ENCODE data around the gene PRDM10.
"Not testable (repeated sequence)": the region's sequence is repeated elsewhere in the genome, so short reads cannot be mapped to it uniquely, and the experiment has no call there.

- TF ChIP-seq FOXK2 (IDR thresholded peaks at IDR 0.05); STAT3 (IDR thresholded peaks at IDR 0.05; ENCODE audit: low read depth, low read length); REST (IDR thresholded peaks at IDR 0.05; ENCODE audit: low read depth, low read length); CTCF (IDR thresholded peaks at IDR 0.05 in 2 of 3, conservative IDR thresholded peaks at IDR 0.05 in 1 of 3; ENCODE audit: control insufficient read depth in 2 of 3, extremely low read depth in 1 of 3, insufficient read depth in 1 of 3, low read depth in 3 of 3, low read length in 3 of 3); EZH2 (IDR thresholded peaks at IDR 0.05; ENCODE audit: borderline replicate concordance, control insufficient read depth, low read depth, low read length); TAF1 (IDR thresholded peaks at IDR 0.05; ENCODE audit: borderline replicate concordance, low read depth, low read length); MEF2A (IDR thresholded peaks at IDR 0.05; ENCODE audit: insufficient read depth, low read depth, low read length); POLR2A (IDR thresholded peaks at IDR 0.05; ENCODE audit: low read depth, low read length); USF1 (IDR thresholded peaks at IDR 0.05; ENCODE audit: borderline replicate concordance, extremely low read length, insufficient read depth, low read depth, low read length); SMARCA5 (IDR thresholded peaks at IDR 0.05); PBX3 (IDR thresholded peaks at IDR 0.05; ENCODE audit: insufficient replicate concordance, low read depth, low read length); USF2 (IDR thresholded peaks at IDR 0.05; ENCODE audit: borderline replicate concordance, low read depth, low read length): not testable (repeated sequence)
These were observed 134.0 kb downstream of the PRDM10 start for GRCh38 chr11:129868626-129869025.

Measured in GM12878 (cell line).